Measurements from ENCODE around the gene EFHD2. TPM values are rescaled to one million over a fixed set of nuclear protein-coding genes. Genes with fewer than 3 reads are reported as not detected.

Gene EFHD2
- total RNA-seq, 1 experiment from 2014 or later: 52.5 TPM

GRCh38 chr1:15408890-15409387 is 749 bp upstream of the EFHD2 start:
- in situ Hi-C loops (cut with HindIII; ENCODE audit: low sequenced_read_pairs): no loop called here

GRCh38 chr1:15410223-15410883 is 665 bp downstream of the EFHD2 start:
- no peak for DNase-seq (ENCODE audit: low spot score)
- in situ Hi-C loops (cut with HindIII; ENCODE audit: low sequenced_read_pairs): no loop called here

More at GRCh38 chr1:15408890-15409387, 749 bp upstream of the EFHD2 start:
- peak; percentile 46 for DNase-seq (ENCODE audit: low spot score)

- in situ Hi-C loops (cut with HindIII; ENCODE audit: low sequenced_read_pairs): no loop called here
- DNase-seq (ENCODE audit: low spot score): no peak
Measured at GRCh38 chr1:15410884-15411245, 1.2 kb downstream of the EFHD2 start.

GRCh38 chr1:15411593-15412137 is 2.0 kb downstream of the EFHD2 start:
- no peak for DNase-seq (ENCODE audit: low spot score)
- in situ Hi-C loops (cut with HindIII; ENCODE audit: low sequenced_read_pairs): no loop called here

GRCh38 chr1:15412175-15412800 is 2.6 kb downstream of the EFHD2 start:
- in situ Hi-C loops (cut with HindIII; ENCODE audit: low sequenced_read_pairs): no loop called here
- DNase-seq (ENCODE audit: low spot score): no peak

- peak; percentile 62 for DNase-seq (ENCODE audit: low spot score)
- in situ Hi-C loops (cut with HindIII; ENCODE audit: low sequenced_read_pairs): no loop called here
Measured at GRCh38 chr1:15412843-15413242, 3.2 kb downstream of the EFHD2 start.

- in situ Hi-C loops (cut with HindIII; ENCODE audit: low sequenced_read_pairs): no loop called here
- peak; percentile 29 for DNase-seq (ENCODE audit: low spot score)
Measured at GRCh38 chr1:15413563-15414444, 4.1 kb downstream of the EFHD2 start.

GRCh38 chr1:15414445-15414983 is 4.8 kb downstream of the EFHD2 start:
- in situ Hi-C loops (cut with HindIII; ENCODE audit: low sequenced_read_pairs): no loop called here
- no peak for DNase-seq (ENCODE audit: low spot score)

GRCh38 chr1:15417059-15417934 is 7.6 kb downstream of the EFHD2 start:
- in situ Hi-C loops (cut with HindIII; ENCODE audit: low sequenced_read_pairs): no loop called here
- DNase-seq (ENCODE audit: low spot score): no peak

GRCh38 chr1:15418806-15419515 is 9.3 kb downstream of the EFHD2 start:
- in situ Hi-C loops (cut with HindIII; ENCODE audit: low sequenced_read_pairs): no loop called here
- peak; percentile 70 for DNase-seq (ENCODE audit: low spot score)

GRCh38 chr1:15420853-15421465 is 11.3 kb downstream of the EFHD2 start:
- DNase-seq (ENCODE audit: low spot score): no peak
- in situ Hi-C loops (cut with HindIII; ENCODE audit: low sequenced_read_pairs): no loop called here

- no peak for DNase-seq (ENCODE audit: low spot score)
- in situ Hi-C loops (cut with HindIII; ENCODE audit: low sequenced_read_pairs): no loop called here
Measured at GRCh38 chr1:15422871-15423270, 13.2 kb downstream of the EFHD2 start.

GRCh38 chr1:15423355-15424077 is 13.8 kb downstream of the EFHD2 start:
- no peak for DNase-seq (ENCODE audit: low spot score)
- in situ Hi-C loops (cut with HindIII; ENCODE audit: low sequenced_read_pairs): no loop called here

- in situ Hi-C loops (cut with HindIII; ENCODE audit: low sequenced_read_pairs): no loop called here
- DNase-seq (ENCODE audit: low spot score): no peak
Measured at GRCh38 chr1:15424146-15424667, 14.5 kb downstream of the EFHD2 start.

- in situ Hi-C loops (cut with HindIII; ENCODE audit: low sequenced_read_pairs): no loop called here
- no peak for DNase-seq (ENCODE audit: low spot score)
Measured at GRCh38 chr1:15424981-15425380, 15.3 kb downstream of the EFHD2 start.

GRCh38 chr1:15425521-15425920 is 15.8 kb downstream of the EFHD2 start:
- no peak for DNase-seq (ENCODE audit: low spot score)
- in situ Hi-C loops (cut with HindIII; ENCODE audit: low sequenced_read_pairs): no loop called here

- DNase-seq (ENCODE audit: low spot score): no peak
- in situ Hi-C loops (cut with HindIII; ENCODE audit: low sequenced_read_pairs): no loop called here
Measured at GRCh38 chr1:15425958-15426357, 16.3 kb downstream of the EFHD2 start.

Measured in G401 (cell line).